ENCODE measurements around the gene SLCO4A1. TPM values are rescaled to one million over a fixed set of nuclear protein-coding genes. Genes with fewer than 3 reads are reported as not detected.

Gene SLCO4A1
- total RNA-seq, 1 experiment from 2014 or later, result 48.8 TPM

DNA sequence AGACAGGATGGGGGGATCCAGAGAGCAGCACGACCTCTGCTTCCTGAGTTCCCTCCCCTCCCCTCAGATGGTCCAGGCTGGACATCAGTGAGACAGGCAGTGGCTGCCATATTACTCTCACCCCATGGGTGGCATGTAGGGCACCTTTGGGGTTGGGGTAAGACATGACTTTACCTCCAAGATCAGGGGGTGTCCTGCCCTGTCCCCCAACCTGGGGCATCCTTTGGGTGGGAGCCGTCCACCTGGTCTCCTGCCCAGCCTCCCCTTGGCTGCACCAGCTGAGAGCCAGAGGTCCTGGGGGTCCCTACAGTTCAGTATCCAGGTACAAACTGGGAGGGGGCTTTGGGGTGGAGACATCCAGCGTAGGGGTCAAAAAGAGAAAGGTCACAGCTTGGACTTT lies 48.7 kb upstream of the SLCO4A1 start:
- DNase-seq (ENCODE audit: low spot score), result no peak
- Histone ChIP-seq H3K27ac (ENCODE audit: low read depth, low read length, poor library complexity, severe bottlenecking) (no peak overlapping the region), H3K4me1 (ENCODE audit: insufficient read depth, low read length, poor library complexity, severe bottlenecking) (peaks cover 5% of the 10 kb centered on the region), H3K4me3 (ENCODE audit: low read depth, low read length, poor library complexity, severe bottlenecking) (no peak overlapping the region), H3K36me3 (ENCODE audit: insufficient read depth, low read length, poor library complexity, severe bottlenecking) (no peaks in the 10 kb centered on the region), H3K9me3 (ENCODE audit: low read depth, low read length, poor library complexity, severe bottlenecking) (no peaks in the 10 kb centered on the region), H3K27me3 (replicated peaks; ENCODE audit: insufficient read depth, low read depth, low read length, poor library complexity) (peaks cover 23% of the 10 kb centered on the region)
- no peak for TF ChIP-seq EZH2 (IDR thresholded peaks at IDR 0.05; ENCODE audit: borderline replicate concordance, low read depth, low read length, poor library complexity, severe bottlenecking)
- TF ChIP-seq, protein P1, sequence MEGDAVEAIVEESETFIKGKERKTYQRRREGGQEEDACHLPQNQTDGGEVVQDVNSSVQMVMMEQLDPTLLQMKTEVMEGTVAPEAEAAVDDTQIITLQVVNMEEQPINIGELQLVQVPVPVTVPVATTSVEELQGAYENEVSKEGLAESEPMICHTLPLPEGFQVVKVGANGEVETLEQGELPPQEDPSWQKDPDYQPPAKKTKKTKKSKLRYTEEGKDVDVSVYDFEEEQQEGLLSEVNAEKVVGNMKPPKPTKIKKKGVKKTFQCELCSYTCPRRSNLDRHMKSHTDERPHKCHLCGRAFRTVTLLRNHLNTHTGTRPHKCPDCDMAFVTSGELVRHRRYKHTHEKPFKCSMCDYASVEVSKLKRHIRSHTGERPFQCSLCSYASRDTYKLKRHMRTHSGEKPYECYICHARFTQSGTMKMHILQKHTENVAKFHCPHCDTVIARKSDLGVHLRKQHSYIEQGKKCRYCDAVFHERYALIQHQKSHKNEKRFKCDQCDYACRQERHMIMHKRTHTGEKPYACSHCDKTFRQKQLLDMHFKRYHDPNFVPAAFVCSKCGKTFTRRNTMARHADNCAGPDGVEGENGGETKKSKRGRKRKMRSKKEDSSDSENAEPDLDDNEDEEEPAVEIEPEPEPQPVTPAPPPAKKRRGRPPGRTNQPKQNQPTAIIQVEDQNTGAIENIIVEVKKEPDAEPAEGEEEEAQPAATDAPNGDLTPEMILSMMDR (conservative IDR thresholded peaks at IDR 0.05; ENCODE audit: low read depth, low read length), result no peak
- intact Hi-C loops (cut with micrococcal nuclease; ENCODE audit: unreplicated experiment), result no loop called here
- BruUV-seq (replicated peaks), result no TSS peak
- POLR2A ChIA-PET (ENCODE audit: low non-redundant PET), result no interaction called here
- CTCF ChIA-PET, result no interaction called here

DNA sequence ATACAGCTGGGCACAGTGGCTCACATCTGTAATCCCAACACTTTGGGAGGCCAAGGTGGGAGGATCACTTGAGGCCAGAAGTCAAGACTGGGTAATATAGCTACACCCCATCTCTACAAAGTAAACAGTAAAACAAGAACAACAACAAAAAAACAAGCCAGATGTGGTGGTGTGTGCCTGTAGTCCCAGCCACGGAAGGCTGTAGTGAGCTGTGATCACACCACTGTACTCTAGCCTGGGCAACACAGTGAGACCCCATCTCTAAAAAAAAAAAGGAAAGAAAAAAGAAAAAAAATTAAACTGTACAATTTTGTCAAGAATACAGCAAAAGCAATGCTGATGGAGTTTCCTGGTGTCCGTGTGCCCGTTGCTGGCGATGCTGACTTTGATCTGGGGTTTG lies 47.2 kb upstream of the SLCO4A1 start:
- intact Hi-C loops (cut with micrococcal nuclease; ENCODE audit: unreplicated experiment), result no loop called here
- H3K9me3 ChIP-seq (ENCODE audit: low read depth, low read length, poor library complexity, severe bottlenecking), result no peaks in the 10 kb centered on the region
- ChIA-PET POLR2A (ENCODE audit: low non-redundant PET) (no interaction called here), CTCF (no interaction called here)
- no peak overlapping the region for H3K27ac ChIP-seq (ENCODE audit: low read depth, low read length, poor library complexity, severe bottlenecking)
- no peak overlapping the region for H3K4me3 ChIP-seq (ENCODE audit: low read depth, low read length, poor library complexity, severe bottlenecking)
- no peak for DNase-seq (ENCODE audit: low spot score)
- peaks cover 23% of the 10 kb centered on the region for H3K27me3 ChIP-seq (replicated peaks; ENCODE audit: insufficient read depth, low read depth, low read length, poor library complexity)
- H3K36me3 ChIP-seq (ENCODE audit: insufficient read depth, low read length, poor library complexity, severe bottlenecking), result no peaks in the 10 kb centered on the region
- BruUV-seq (replicated peaks), result no TSS peak
- no peak for TF ChIP-seq EZH2 (IDR thresholded peaks at IDR 0.05; ENCODE audit: borderline replicate concordance, low read depth, low read length, poor library complexity, severe bottlenecking)
- TF ChIP-seq, protein P1 (conservative IDR thresholded peaks at IDR 0.05; ENCODE audit: low read depth, low read length), result no peak
- H3K4me1 ChIP-seq (ENCODE audit: insufficient read depth, low read length, poor library complexity, severe bottlenecking), result peaks cover 5% of the 10 kb centered on the region

DNA sequence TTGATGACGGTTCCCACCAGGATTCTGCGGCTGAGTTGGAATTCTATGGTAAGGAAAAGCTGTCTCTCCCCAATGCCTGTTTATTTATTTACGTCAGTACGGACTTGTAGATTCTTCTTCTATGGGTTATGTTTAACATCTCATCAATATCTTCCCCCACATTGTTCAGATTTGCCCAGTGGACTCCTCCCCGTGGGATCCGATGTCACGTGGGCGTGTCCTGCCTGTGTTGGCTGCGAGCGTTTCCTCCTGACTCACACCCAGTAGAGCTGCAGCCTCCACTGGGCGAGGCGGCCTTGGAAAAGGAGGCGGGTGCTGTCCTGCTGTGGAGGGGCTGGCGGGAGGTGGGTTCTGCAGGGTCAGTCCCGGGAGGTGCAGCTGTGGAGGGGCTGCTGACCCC lies 46.8 kb upstream of the SLCO4A1 start:
- Histone ChIP-seq H3K27me3 (replicated peaks; ENCODE audit: insufficient read depth, low read depth, low read length, poor library complexity) (peaks cover 23% of the 10 kb centered on the region), H3K4me3 (ENCODE audit: low read depth, low read length, poor library complexity, severe bottlenecking) (no peak overlapping the region), H3K4me1 (ENCODE audit: insufficient read depth, low read length, poor library complexity, severe bottlenecking) (peaks cover 5% of the 10 kb centered on the region), H3K36me3 (ENCODE audit: insufficient read depth, low read length, poor library complexity, severe bottlenecking) (no peaks in the 10 kb centered on the region), H3K9me3 (ENCODE audit: low read depth, low read length, poor library complexity, severe bottlenecking) (no peaks in the 10 kb centered on the region), H3K27ac (ENCODE audit: low read depth, low read length, poor library complexity, severe bottlenecking) (no peak overlapping the region)
- POLR2A ChIA-PET (ENCODE audit: low non-redundant PET), result no interaction called here
- TF ChIP-seq, protein P1 (conservative IDR thresholded peaks at IDR 0.05; ENCODE audit: low read depth, low read length), result no peak
- no peak for TF ChIP-seq EZH2 (IDR thresholded peaks at IDR 0.05; ENCODE audit: borderline replicate concordance, low read depth, low read length, poor library complexity, severe bottlenecking)
- DNase-seq (ENCODE audit: low spot score), result peak; percentile 75
- intact Hi-C loops (cut with micrococcal nuclease; ENCODE audit: unreplicated experiment), result no loop called here
- no TSS peak for BruUV-seq (replicated peaks)
- CTCF ChIA-PET, result no interaction called here
